BE2C (cell line): ENCODE data around the gene GJC1.
"Not testable (repeated sequence)": the region's sequence is repeated elsewhere in the genome, so short reads cannot be mapped to it uniquely, and the experiment has no call there.

Experiments
- DNase-seq: peaks from one replicate; pipeline ENCODE4 v3.0.0-alpha.2; 2020
- H3K27me3 ChIP-seq: fragments of 250-450 bp; sonication (Bioruptor Pico); 2 replicates; pipeline ENCODE4 v1.5.1; 2020; ENCODE audit warnings: mild to moderate bottlenecking
- H3K36me3 ChIP-seq: fragments of 250-450 bp; sonication (Bioruptor Pico); 2 replicates; pipeline ENCODE4 v1.5.1; 2020; ENCODE audit warnings: mild to moderate bottlenecking
- H3K4me1 ChIP-seq: fragments of 250-450 bp; sonication (Bioruptor Pico); 2 replicates; pipeline ENCODE4 v1.5.1; 2020
- H3K4me3 ChIP-seq: 2 replicates; pipeline ENCODE4 v1.5.1; 2011; ENCODE audit warnings: low read depth, low read length
- H3K9me3 ChIP-seq: fragments of 250-450 bp; sonication (Bioruptor Pico); 2 replicates; pipeline ENCODE4 v1.5.1; 2020
- TF ChIP-seq, protein P1 (sequence below): IDR thresholded peaks from 2 replicates; pipeline ENCODE4 v1.5.1; 2012; ENCODE audit warnings: mild to moderate bottlenecking, low read depth, low read length

GJC1 gene

DNA sequence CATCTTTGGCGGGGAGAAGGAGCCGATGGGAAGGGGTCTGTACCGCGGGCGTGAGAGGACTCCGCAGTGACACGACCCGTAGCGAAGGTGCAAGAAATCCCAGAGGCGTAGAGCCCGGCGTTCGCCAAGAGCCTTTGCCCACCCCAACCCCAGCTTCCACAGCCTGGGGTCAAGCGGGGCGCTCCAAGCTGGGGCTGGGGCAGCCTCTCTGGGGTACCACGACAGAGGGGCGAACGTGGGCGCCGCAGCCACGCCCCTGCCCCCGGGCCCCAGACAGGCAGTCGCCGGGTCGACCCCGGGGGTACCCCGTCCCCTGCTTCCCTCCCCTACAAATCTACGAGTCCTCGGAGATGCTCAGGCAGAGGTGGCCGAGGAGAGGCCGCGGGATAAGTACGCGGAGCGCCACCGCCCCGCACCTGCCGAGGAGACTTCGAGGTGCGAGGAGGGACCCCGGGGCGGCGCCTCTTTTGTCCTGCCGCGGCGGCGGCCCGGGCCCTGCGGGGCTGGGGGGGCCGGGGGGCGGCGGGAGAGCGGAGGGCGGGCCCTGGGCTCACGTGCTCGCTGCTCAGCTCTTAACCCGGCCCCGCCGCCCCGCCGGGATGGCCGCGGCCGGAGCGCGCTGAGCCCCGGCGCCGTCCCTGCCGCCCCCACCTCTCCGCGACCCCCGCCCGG is 71.5 kb downstream of the GJC1 start, which contains the start of gene ADAM11:
Gene ADAM11, plus strand, starts transcription at position 575 of the 672 bp plus-strand sequence. CDS start 212 bp downstream, outside the sequence.
- Histone ChIP-seq H3K4me1 (0 out of 2 replicates have a peak, but pooled peaks cover 3% of the 10 kb centered on the region), H3K27me3 (peaks cover 13% of the 10 kb centered on the region), H3K36me3 (no peaks in the 10 kb centered on the region), H3K4me3 (peak within 1 kb of the TSS; percentile 56), H3K9me3 (no peaks in the 10 kb centered on the region)
- TF ChIP-seq, protein P1, sequence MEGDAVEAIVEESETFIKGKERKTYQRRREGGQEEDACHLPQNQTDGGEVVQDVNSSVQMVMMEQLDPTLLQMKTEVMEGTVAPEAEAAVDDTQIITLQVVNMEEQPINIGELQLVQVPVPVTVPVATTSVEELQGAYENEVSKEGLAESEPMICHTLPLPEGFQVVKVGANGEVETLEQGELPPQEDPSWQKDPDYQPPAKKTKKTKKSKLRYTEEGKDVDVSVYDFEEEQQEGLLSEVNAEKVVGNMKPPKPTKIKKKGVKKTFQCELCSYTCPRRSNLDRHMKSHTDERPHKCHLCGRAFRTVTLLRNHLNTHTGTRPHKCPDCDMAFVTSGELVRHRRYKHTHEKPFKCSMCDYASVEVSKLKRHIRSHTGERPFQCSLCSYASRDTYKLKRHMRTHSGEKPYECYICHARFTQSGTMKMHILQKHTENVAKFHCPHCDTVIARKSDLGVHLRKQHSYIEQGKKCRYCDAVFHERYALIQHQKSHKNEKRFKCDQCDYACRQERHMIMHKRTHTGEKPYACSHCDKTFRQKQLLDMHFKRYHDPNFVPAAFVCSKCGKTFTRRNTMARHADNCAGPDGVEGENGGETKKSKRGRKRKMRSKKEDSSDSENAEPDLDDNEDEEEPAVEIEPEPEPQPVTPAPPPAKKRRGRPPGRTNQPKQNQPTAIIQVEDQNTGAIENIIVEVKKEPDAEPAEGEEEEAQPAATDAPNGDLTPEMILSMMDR: no peak
- DNase-seq: no peak

DNA sequence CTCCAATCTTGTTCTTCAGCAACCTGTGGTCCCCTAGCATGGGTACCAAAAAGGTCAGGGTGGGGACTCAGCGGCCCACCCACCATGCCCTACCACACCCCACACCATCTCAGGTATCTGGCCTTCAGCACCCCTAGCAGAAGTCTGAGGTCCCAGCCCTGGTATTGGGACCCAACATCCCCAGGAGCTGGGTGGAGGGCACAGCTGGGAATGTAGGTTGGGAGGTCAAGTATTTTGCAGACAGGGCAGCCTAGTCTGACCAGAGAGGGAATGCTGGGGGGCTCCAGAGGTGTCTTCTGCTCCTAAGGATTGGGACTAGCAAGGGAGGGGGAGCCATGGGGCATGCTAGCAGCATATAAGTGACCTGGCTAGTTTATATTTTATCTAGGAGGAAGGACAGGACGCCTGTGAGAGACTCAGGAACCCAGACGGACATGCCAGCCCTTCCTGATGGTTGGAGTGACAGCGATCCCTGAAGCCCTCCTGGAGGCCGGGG is 72.1 kb downstream of the GJC1 start:
- Histone ChIP-seq H3K4me1 (0 out of 2 replicates have a peak, but pooled peaks cover 3% of the 10 kb centered on the region), H3K27me3 (peaks cover 13% of the 10 kb centered on the region), H3K4me3 (no peak overlapping the region), H3K9me3 (no peaks in the 10 kb centered on the region), H3K36me3 (no peaks in the 10 kb centered on the region)
- no peak for DNase-seq
- TF ChIP-seq, protein P1: no peak

DNA sequence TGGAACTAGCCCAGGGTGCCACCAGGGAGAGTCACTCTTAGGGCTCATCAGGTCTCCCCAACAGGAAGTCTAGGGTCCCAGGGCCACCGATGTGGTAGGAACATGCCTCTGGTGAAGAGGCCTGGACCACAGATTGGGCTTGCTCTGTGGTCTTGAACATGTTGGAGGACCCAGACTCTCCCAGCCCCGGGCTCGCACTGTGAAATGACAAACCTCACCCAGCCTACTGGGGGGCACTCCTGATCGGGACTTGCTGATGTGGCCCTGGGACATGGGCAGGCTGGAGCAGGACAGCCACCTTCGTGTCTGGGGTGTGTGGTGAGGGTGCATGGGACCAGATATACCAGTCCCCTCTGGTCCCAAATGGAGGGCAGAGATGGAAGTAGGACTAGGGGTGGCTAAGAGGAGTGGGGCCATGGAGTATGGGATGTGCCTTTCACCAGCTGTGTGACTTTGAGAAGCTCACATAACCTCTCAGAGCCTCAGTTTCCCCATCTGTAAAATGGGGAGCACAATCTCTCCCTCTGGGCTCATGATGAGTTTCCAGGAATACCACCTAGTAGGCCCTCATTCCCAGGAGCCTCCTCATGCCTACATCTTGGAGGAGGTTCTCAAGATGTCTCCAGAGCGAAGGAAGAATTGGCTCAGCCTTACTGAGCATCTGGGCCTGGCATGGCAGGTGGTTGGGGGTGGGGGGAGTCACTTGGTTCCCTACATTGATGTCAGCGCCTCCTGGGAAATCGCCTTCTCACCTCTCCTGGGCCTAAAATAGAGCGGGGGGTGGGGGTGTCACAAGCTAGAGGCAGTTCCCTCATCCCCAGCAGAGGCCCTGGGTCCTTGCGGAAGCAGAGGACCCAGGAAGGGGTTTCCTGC is 72.8 kb downstream of the GJC1 start:
- TF ChIP-seq, protein P1: no peak
- Histone ChIP-seq H3K4me3 (no peak overlapping the region), H3K9me3 (no peaks in the 10 kb centered on the region), H3K36me3 (no peaks in the 10 kb centered on the region), H3K27me3 (peaks cover 13% of the 10 kb centered on the region), H3K4me1 (0 out of 2 replicates have a peak, but pooled peaks cover 3% of the 10 kb centered on the region)
- DNase-seq: no peak

DNA sequence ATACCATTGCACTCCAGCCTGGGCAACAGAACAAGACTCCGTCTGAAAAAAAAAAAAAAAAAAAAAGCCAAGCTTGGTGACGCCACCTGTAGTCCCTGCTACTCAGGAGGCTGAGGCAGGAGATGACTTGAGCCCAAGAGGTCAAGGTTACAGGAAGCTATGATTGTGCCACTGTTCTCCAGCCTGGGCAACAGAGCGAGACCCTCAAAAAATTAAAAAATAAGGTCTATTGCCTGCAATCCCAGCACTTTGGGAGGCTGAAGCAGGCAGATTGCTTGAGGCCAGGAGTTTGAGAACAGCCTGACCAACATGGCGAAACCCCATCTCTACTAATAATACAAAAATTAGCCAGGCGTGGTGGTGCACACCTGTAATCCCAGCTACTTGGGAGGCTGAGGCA is 74.9 kb downstream of the GJC1 start:
- H3K27me3 ChIP-seq: peaks cover 13% of the 10 kb centered on the region
- not testable (repeated sequence) for H3K4me1 ChIP-seq, H3K36me3 ChIP-seq, DNase-seq, H3K9me3 ChIP-seq, H3K4me3 ChIP-seq

DNA sequence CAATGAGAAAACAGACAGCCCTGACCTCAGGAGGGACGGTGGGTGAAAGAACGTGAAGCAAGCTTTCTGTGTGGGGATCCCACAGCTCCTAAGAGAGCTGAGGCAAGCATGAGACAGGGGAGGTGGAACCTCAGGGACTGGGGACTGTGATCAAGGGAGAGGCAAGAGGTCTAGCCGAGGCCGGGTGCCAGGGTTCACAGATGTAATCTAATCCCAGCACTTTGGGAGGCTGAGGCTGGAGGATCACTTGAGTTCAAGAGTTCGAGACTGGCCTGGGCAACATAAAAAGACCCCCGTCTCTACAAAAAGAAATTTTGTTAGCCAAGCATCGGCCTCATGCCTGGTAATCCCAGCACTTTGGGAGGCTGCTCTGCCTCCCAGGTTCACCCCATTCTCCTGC is 75.8 kb downstream of the GJC1 start:
- no peak for DNase-seq
- peaks cover 10% of the 10 kb centered on the region for H3K27me3 ChIP-seq

More for the DNA sequence above, 75.8 kb downstream of the GJC1 start:
- no peaks in the 10 kb centered on the region for H3K9me3 ChIP-seq
- no peak overlapping the region for H3K4me3 ChIP-seq
- H3K4me1 ChIP-seq: no peaks in the 10 kb centered on the region
- TF ChIP-seq, protein P1: no peak
- no peaks in the 10 kb centered on the region; the same call in 1 of the 2 replicates for H3K36me3 ChIP-seq
